GM12878 (cell line): ENCODE measurements around the gene THAP11. TPM values are rescaled to one million over a fixed set of nuclear protein-coding genes. Genes with fewer than 3 reads are reported as not detected.

Source experiments
- ATAC-seq: fragments of 200-7000 bp; cut with Tn5 transposase; 3 replicates; pipeline ENCODE4 v1.9.1; 2020; ENCODE audit warnings: mild to moderate bottlenecking, moderate library complexity
- BruUV-seq: library from RNA; stranded (reverse); fragments of 400-500 nt; replicated peaks from 2 replicates; lab custom pipeline; 2021; lab: Mats Ljungman, UMichigan
- CTCF ChIA-PET: fragments of 300-600 bp; sonication (Branson Sonifier 250); formaldehyde crosslinking; extraction: SDS; loops from one replicate; lab custom pipeline; 2021; ENCODE audit warnings: inconsistent platforms; lab: Yijun Ruan, JAX
- POLR2A ChIA-PET: fragments of 350-600 bp; formaldehyde crosslinking; extraction: SDS; loops from one replicate; lab custom pipeline; 2021; ENCODE audit warnings: inconsistent platforms; lab: Charles Lee
- RAD21 ChIA-PET: fragments of 300-600 bp; sonication (Branson Sonifier 250); formaldehyde crosslinking; loops from one replicate; lab custom pipeline; 2023; ENCODE audit warnings: antibody characterized with exemption; ENCODE audit not compliant: unreplicated experiment; lab: Charles Lee
- SMC1A ChIA-PET: fragments of 300-600 bp; sonication (Branson Sonifier 250); formaldehyde crosslinking; loops from one replicate; lab custom pipeline; 2023; ENCODE audit not compliant: unreplicated experiment, uncharacterized antibody; lab: Charles Lee
- DNase-seq: peaks from one replicate; pipeline ENCODE4 v3.0.0-alpha.2; 2011; ENCODE audit warnings: low read depth, low spot score
- FAIRE-seq: peaks from 3 replicates; lab custom pipeline; 2011; peaks lifted over from hg19 to GRCh38; lab: Jason Lieb, UNC
- H2AFZ ChIP-seq: 2 replicates; pipeline ENCODE4 v1.6.0; 2011; ENCODE audit warnings: low read depth, low read length, control low read depth; ENCODE audit not compliant: control insufficient read depth
- H3K27ac ChIP-seq: 2 replicates; pipeline ENCODE4 v1.5.1; 2011; ENCODE audit warnings: control low read depth; ENCODE audit not compliant: control insufficient read depth, insufficient read depth
- H3K27me3 ChIP-seq, 2 experiments: replicated peaks in 1 of 2; 2 replicates each; pipeline versions ENCODE4 v1.6.0 to v1.6.1; 2011; ENCODE audit warnings: low read length in 1 of 2; ENCODE audit not compliant: control insufficient read depth in 2 of 2, insufficient read depth in 2 of 2
- H3K36me3 ChIP-seq, 2 experiments: 2 replicates each; pipeline ENCODE4 v1.5.1; 2011; ENCODE audit warnings: low read length in 1 of 2; ENCODE audit not compliant: control insufficient read depth in 2 of 2, insufficient read depth in 2 of 2
- H3K4me1 ChIP-seq: 2 replicates; pipeline ENCODE4 v1.6.1; 2011; ENCODE audit warnings: mild to moderate bottlenecking, low read length, moderate library complexity, mixed read lengths; ENCODE audit not compliant: control insufficient read depth, insufficient read depth
- H3K4me2 ChIP-seq: 2 replicates; pipeline ENCODE4 v1.6.0; 2011; ENCODE audit warnings: control low read depth; ENCODE audit not compliant: control insufficient read depth, insufficient read depth
- H3K4me3 ChIP-seq: fragments of 200-600 bp; sonication (generic); 2 replicates; pipeline ENCODE4 v1.5.1; 2016
- H3K79me2 ChIP-seq: 2 replicates; pipeline ENCODE4 v1.6.0; 2011; ENCODE audit warnings: low read length; ENCODE audit not compliant: control insufficient read depth, insufficient read depth
- H3K9ac ChIP-seq: 2 replicates; pipeline ENCODE4 v1.8.0; 2011; ENCODE audit warnings: low read length, control low read depth, mixed read lengths; ENCODE audit not compliant: control insufficient read depth, insufficient read depth
- H3K9me3 ChIP-seq: replicated peaks from 3 replicates; pipeline ENCODE4 v1.5.1; 2011; ENCODE audit warnings: mild to moderate bottlenecking, low read length; ENCODE audit not compliant: control insufficient read depth, insufficient read depth
- H4K20me1 ChIP-seq: 2 replicates; pipeline ENCODE4 v1.6.0; 2011; ENCODE audit not compliant: control insufficient read depth, insufficient read depth
- BHLHE40 ChIP-seq, 2 experiments: fragments of 450-650 bp in 1 of 2; IDR thresholded peaks; 2 replicates each; pipeline ENCODE4 v1.6.1; 2011 to 2017; ENCODE audit warnings: low read depth in 2 of 2, borderline replicate concordance in 1 of 2, improper control_type of control experiment in 1 of 2, low read length in 1 of 2, mild to moderate bottlenecking in 1 of 2
- CREM ChIP-seq: IDR thresholded peaks from 2 replicates; pipeline ENCODE4 v1.6.1; 2014; ENCODE audit warnings: antibody characterized with exemption, low read depth
- JUNB ChIP-seq: IDR thresholded peaks from 2 replicates; pipeline ENCODE4 v1.6.1; 2016; ENCODE audit warnings: antibody characterized with exemption, mild to moderate bottlenecking
- MTA3 ChIP-seq: IDR thresholded peaks from 2 replicates; pipeline ENCODE4 v1.6.1; 2012; ENCODE audit warnings: low read length, inconsistent platforms, borderline replicate concordance
- NFXL1 ChIP-seq: fragments of 450-650 bp; IDR thresholded peaks from 2 replicates; pipeline ENCODE4 v1.6.1; 2017; ENCODE audit warnings: antibody characterized with exemption, mild to moderate bottlenecking, borderline replicate concordance
- POU2F2 ChIP-seq: IDR thresholded peaks from 3 replicates; pipeline ENCODE4 v1.6.1; 2011; ENCODE audit warnings: low read depth, mild to moderate bottlenecking, low read length, borderline replicate concordance
- RAD21 ChIP-seq: IDR thresholded peaks from 2 replicates; pipeline ENCODE4 v1.6.1; 2011; ENCODE audit warnings: mild to moderate bottlenecking, low read depth, low read length, moderate library complexity; ENCODE audit not compliant: insufficient read depth
- RBBP5 ChIP-seq: fragments of 200-600 bp; sonication (generic); conservative IDR thresholded peaks from 2 replicates; pipeline ENCODE4 v1.6.1; 2016
- RFX5 ChIP-seq: IDR thresholded peaks from 2 replicates; pipeline ENCODE4 v1.6.1; 2011; ENCODE audit warnings: low read depth, low read length, improper control_type of control experiment
- SMAD1 ChIP-seq: fragments of 450-650 bp; IDR thresholded peaks from 2 replicates; pipeline ENCODE4 v1.6.1; 2018; ENCODE audit warnings: mild to moderate bottlenecking, low read depth; ENCODE audit not compliant: partially characterized antibody
- YBX1 ChIP-seq: fragments of 450-650 bp; IDR thresholded peaks from 2 replicates; pipeline ENCODE4 v1.6.1; 2016; ENCODE audit warnings: antibody characterized with exemption
- ZNF274 ChIP-seq: IDR thresholded peaks from one replicate; pipeline ENCODE4 v1.8.0; 2011; ENCODE audit not compliant: insufficient read length, insufficient read depth
- WGBS: methylation state at CpG from one replicate; pipeline ENCODE4 v1.1.6; 2016; ENCODE audit warnings: low lambda C conversion rate; ENCODE audit not compliant: insufficient replicate concordance, insufficient coverage; ENCODE audit errors: missing lambda C conversion rate; 5-methylcytosine and 5-hydroxymethylcytosine counted together
- in situ Hi-C: fragments of 300-500 bp; cut with MboI; formaldehyde crosslinking; loops from 9 replicates; pipeline ENCODE4 v1.14.3; 2018; ENCODE audit warnings: mixed read lengths
- intact Hi-C: fragments of 100-400 bp; cut with micrococcal nuclease; formaldehyde crosslinking; loops from one replicate; pipeline ENCODE4 v1.14.2; 2022; ENCODE audit not compliant: unreplicated experiment
- polyA plus RNA-seq, 11 experiments: library from polyadenylated mRNA; depleted of rRNA in 4 of 11; unstranded in 6 of 11; stranded (reverse) in 5 of 11; fragments of >200 nt; fragmentation: Nextera tagmentation in 4 of 11; fragmentation: Illumina TruSeq in 1 of 11; extraction: Ambion mirVana in 4 of 11; extraction: Trizol in 1 of 11; gene quantifications; 1 replicate in 1 of 11; 2 replicates in 10 of 11; pipeline versions ENCODE4 v1.2.1 to v1.2.3, GENCODE V29; 2011 to 2016; ENCODE audit warnings: inconsistent platforms in 2 of 11, missing spikeins in 2 of 11, low read depth in 1 of 11
- total RNA-seq, 4 experiments: library from RNA; depleted of rRNA in 3 of 4; stranded (reverse); fragments of >200 nt in 3 of 4; fragmentation: Illumina TruSeq in 1 of 4; extraction: Trizol in 1 of 4; gene quantifications; 2 replicates each; pipeline versions ENCODE4 v1.2.1 to v1.2.3, GENCODE V29; 2013 to 2021
- TF ChIP-seq, protein P1 (sequence below): fragments of 450-650 bp; IDR thresholded peaks from 2 replicates; pipeline ENCODE4 v1.6.1; 2016; ENCODE audit warnings: mild to moderate bottlenecking
- TF ChIP-seq, protein P2 (sequence below): IDR thresholded peaks from 2 replicates; pipeline ENCODE4 v1.6.1; 2012; ENCODE audit warnings: mild to moderate bottlenecking, low read depth, low read length

Gene THAP11
- total and polyA plus RNA-seq, 10 of the 15 experiments (the other 5 are each of a cell fraction or from before 2014, with no cell fraction given), result 2.5 to 36.7 (median 21.4) TPM

GRCh38 chr16:67846320-67847063 is 4.4 kb downstream of the THAP11 start, which contains the start of gene NUTF2 (continued):
- TF ChIP-seq RFX5, result no peak
- TF ChIP-seq, protein P1, sequence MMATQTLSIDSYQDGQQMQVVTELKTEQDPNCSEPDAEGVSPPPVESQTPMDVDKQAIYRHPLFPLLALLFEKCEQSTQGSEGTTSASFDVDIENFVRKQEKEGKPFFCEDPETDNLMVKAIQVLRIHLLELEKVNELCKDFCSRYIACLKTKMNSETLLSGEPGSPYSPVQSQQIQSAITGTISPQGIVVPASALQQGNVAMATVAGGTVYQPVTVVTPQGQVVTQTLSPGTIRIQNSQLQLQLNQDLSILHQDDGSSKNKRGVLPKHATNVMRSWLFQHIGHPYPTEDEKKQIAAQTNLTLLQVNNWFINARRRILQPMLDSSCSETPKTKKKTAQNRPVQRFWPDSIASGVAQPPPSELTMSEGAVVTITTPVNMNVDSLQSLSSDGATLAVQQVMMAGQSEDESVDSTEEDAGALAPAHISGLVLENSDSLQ, result no peak
- TF ChIP-seq POU2F2, result peak; percentile 24; the same call in 1 of the 3 replicates

GRCh38 chr16:67847064-67847861 is 5.1 kb downstream of the THAP11 start, which contains the start of gene CENPT:
CENPT (minus strand) TSS chr16:67847693; CDS start chr16:67833859, 13,834 bp downstream.
- intact Hi-C loops, result loop anchor here (2.0 kb wide), 2 partner anchors 90 to 284 kb away; partner anchors contain the start of genes CTCF and PSMB10
- Histone ChIP-seq H2AFZ (peak within 1 kb of the TSS; percentile 93), H3K4me1 (peaks cover 26% of the 10 kb centered on the region), H3K9ac (peak within 1 kb of the TSS; percentile 77), H3K27me3 (no peaks in the 10 kb centered on the region), H4K20me1 (no peaks in the 10 kb centered on the region), H3K27ac (peak within 1 kb of the TSS; percentile 81), H3K36me3 (peaks cover 0 to 7% of the 10 kb centered on the region in 2 experiments; a peak in 2 of 4 replicates), H3K4me2 (peak within 1 kb of the TSS; percentile 90), H3K9me3 (no peaks in the 10 kb centered on the region), H3K79me2 (peaks cover 69% of the 10 kb centered on the region), H3K4me3 (peak within 1 kb of the TSS; percentile 84)
- BruUV-seq, result no TSS peak
- FAIRE-seq (no peak), ATAC-seq (peak; percentile 70), DNase-seq (no peak)
- ChIA-PET RAD21 (interaction anchor here (1.4 to 1.5 kb wide), 2 partner anchors 36 to 41 kb away, joined by 3 to 5 read pairs; partner anchors contain the start of genes RANBP10 and TSNAXIP1), CTCF (interaction anchor here (1.2 to 1.7 kb wide), 3 partner anchors 10 to 37 kb away, joined by 4 to 5 read pairs (median 5); no protein-coding TSS in a partner anchor), SMC1A (interaction anchor here (1.1 kb wide), 1 partner anchor 16 kb away, joined by 3 read pairs; no protein-coding TSS in a partner anchor), POLR2A (interaction anchor here (1.0 to 3.3 kb wide), 6 partner anchors 9 to 44 kb away, joined by 3 to 29 read pairs (median 5); partner anchors contain the start of genes EDC4, RANBP10 and TSNAXIP1)
- WGBS, result 2% methylated on average over 36 of the region's 62 CpGs
- in situ Hi-C loops, result no loop called here
- TF ChIP-seq YBX1 (no peak), RBBP5 (no peak), RAD21 (no peak), ZNF274 (no peak), CREM (no peak), NFXL1 (no peak), MTA3 (no peak), JUNB (no peak), SMAD1 (no peak), BHLHE40 (IDR thresholded peaks at IDR 0.05; ENCODE audit: borderline replicate concordance in 1 of 2, low read depth in 2 of 2, low read length in 1 of 2) (no peak)
- TF ChIP-seq, protein P2, sequence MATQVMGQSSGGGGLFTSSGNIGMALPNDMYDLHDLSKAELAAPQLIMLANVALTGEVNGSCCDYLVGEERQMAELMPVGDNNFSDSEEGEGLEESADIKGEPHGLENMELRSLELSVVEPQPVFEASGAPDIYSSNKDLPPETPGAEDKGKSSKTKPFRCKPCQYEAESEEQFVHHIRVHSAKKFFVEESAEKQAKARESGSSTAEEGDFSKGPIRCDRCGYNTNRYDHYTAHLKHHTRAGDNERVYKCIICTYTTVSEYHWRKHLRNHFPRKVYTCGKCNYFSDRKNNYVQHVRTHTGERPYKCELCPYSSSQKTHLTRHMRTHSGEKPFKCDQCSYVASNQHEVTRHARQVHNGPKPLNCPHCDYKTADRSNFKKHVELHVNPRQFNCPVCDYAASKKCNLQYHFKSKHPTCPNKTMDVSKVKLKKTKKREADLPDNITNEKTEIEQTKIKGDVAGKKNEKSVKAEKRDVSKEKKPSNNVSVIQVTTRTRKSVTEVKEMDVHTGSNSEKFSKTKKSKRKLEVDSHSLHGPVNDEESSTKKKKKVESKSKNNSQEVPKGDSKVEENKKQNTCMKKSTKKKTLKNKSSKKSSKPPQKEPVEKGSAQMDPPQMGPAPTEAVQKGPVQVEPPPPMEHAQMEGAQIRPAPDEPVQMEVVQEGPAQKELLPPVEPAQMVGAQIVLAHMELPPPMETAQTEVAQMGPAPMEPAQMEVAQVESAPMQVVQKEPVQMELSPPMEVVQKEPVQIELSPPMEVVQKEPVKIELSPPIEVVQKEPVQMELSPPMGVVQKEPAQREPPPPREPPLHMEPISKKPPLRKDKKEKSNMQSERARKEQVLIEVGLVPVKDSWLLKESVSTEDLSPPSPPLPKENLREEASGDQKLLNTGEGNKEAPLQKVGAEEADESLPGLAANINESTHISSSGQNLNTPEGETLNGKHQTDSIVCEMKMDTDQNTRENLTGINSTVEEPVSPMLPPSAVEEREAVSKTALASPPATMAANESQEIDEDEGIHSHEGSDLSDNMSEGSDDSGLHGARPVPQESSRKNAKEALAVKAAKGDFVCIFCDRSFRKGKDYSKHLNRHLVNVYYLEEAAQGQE, result no peak
